Fibroblast of the aortic adventitia (primary cell): ENCODE measurements around the gene ITPR2. TPM values are rescaled to one million over a fixed set of nuclear protein-coding genes. Genes with fewer than 3 reads are reported as not detected.
A peak's percentile ranks its signal among the peaks of the same experiment; 100 is the strongest.
"Not testable (repeated sequence)": the region's sequence is repeated elsewhere in the genome, so short reads cannot be mapped to it uniquely, and the experiment has no call there.

Experiments
- DNase-seq: peaks from one replicate; pipeline ENCODE4 v3.0.0-alpha.2; 2010; ENCODE audit warnings: low read depth
- H3K4me3 ChIP-seq: 2 replicates; pipeline ENCODE4 v1.5.1; 2011; ENCODE audit warnings: low read depth, mild to moderate bottlenecking, control low read depth, low read length, moderate library complexity
- CTCF ChIP-seq: IDR thresholded peaks from 2 replicates; pipeline ENCODE4 v1.5.1; 2011; ENCODE audit warnings: mild to moderate bottlenecking, low read length, control low read depth, inconsistent platforms; ENCODE audit not compliant: insufficient read depth
- total RNA-seq: library from RNA; depleted of rRNA; stranded (reverse); fragments of >200 nt; gene quantifications from 2 replicates; pipeline ENCODE4 v1.2.3, GENCODE V29; 2012; ENCODE audit warnings: low replicate concordance

ITPR2 gene
- total RNA-seq, 1 donor: 15.5 TPM

- DNase-seq: no peak
- H3K4me3 ChIP-seq: no peak overlapping the region
- TF ChIP-seq CTCF: no peak
Observed at GRCh38 chr12:26760657-26761293, 72.2 kb downstream of the ITPR2 start.

GRCh38 chr12:26755362-26755761, 77.6 kb downstream of the ITPR2 start:
- H3K4me3 ChIP-seq, DNase-seq: not testable (repeated sequence)

- TF ChIP-seq CTCF: no peak
Observed at GRCh38 chr12:26754148-26754547, 78.8 kb downstream of the ITPR2 start.

GRCh38 chr12:26751179-26751578, 81.8 kb downstream of the ITPR2 start:
- TF ChIP-seq CTCF: no peak
- no peak for DNase-seq
- no peak overlapping the region for H3K4me3 ChIP-seq

More at GRCh38 chr12:26754148-26754547, 78.8 kb downstream of the ITPR2 start:
- no peak overlapping the region for H3K4me3 ChIP-seq
- no peak for DNase-seq

GRCh38 chr12:26750531-26751175, 82.3 kb downstream of the ITPR2 start:
- no peak overlapping the region for H3K4me3 ChIP-seq
- no peak for TF ChIP-seq CTCF
- no peak for DNase-seq

- TF ChIP-seq CTCF: no peak
- no peak for DNase-seq
- H3K4me3 ChIP-seq: no peak overlapping the region
Observed at GRCh38 chr12:26749781-26750180, 83.2 kb downstream of the ITPR2 start.

GRCh38 chr12:26748741-26749431, 84.1 kb downstream of the ITPR2 start:
- H3K4me3 ChIP-seq: no peak overlapping the region
- peak; percentile 61 for DNase-seq
- TF ChIP-seq CTCF: no peak
